GM19238 (cell line): ENCODE data around the gene SLC2A4.

ENCODE experiments used
- DNase-seq: peaks from one replicate; pipeline ENCODE4 v3.0.0; 2011; ENCODE audit warnings: low spot score; ENCODE audit not compliant: insufficient read length

The SLC2A4 gene

DNA sequence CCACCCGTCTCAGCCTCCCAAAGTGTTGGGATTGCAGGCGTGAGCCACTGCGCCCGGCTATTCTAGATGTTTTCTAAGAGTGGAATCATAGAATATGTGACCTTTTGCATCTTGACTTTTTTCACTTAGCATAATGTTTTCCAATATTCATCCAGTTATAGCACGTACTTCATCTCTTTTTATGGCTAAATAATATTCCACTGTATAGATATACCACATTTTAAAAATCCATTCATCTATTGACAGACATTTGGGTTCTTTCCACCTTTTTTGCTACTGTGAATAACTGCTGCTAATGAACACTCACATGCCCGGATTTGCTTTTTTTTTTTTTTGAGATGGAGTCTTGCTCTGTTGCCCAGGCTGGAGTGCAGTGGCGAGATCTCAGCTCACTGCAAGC is 22.7 kb downstream of the SLC2A4 start:
- DNase-seq, result no peak

GRCh38 chr17:7306911-7307685 is 25.6 kb downstream of the SLC2A4 start, which contains the start of gene EIF5A:
EIF5A (plus strand) TSS chr17:7307628; CDS start chr17:7309636, 2,008 bp downstream.
- DNase-seq, result peak; percentile 97

DNA sequence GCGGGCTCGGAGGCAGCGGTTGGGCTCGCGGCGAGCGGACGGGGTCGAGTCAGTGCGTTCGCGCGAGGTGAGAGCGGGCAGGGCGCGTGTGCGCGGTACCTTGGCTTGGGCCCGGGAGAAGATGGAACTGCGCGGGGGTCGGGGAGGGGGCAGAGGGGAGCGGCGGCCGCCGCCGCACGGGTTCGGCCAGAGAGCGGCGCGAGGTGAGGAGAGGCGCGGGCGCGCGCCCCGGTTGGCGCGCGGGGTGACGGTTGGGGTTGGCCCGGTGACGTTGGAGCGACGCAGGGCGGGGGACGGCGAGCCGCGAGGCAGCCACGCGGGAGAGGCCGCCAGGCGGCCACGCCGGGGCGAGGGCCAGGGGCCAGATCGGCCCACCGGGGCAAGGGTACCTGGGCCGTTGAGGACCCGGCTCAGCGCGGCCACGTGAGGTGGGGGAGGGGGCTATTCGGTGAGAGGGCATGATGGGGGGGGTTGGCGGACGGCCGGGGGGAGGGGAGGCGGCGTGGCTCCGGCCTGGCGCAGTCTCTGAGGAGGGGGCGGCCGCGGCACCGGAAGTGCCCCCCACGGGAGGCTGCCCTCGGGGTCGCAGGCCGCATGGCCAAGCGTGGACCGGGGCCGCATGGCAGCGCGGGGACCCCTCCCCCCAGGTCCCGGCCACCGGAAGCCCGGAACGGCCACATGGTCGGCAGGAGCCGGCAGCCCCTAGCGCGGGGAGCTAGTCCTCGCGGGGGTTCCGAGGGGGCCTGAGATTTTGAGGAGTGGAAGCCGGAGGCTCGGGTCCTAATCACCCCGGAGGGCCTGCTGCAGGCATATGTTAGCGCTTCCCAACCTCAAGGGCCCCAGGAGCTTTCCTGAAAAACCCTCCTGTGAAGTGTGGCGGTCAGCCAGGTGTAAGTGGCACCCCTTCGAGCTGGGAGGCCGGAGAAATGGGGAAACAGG is 26.4 kb downstream of the SLC2A4 start:
- no peak for DNase-seq

DNA sequence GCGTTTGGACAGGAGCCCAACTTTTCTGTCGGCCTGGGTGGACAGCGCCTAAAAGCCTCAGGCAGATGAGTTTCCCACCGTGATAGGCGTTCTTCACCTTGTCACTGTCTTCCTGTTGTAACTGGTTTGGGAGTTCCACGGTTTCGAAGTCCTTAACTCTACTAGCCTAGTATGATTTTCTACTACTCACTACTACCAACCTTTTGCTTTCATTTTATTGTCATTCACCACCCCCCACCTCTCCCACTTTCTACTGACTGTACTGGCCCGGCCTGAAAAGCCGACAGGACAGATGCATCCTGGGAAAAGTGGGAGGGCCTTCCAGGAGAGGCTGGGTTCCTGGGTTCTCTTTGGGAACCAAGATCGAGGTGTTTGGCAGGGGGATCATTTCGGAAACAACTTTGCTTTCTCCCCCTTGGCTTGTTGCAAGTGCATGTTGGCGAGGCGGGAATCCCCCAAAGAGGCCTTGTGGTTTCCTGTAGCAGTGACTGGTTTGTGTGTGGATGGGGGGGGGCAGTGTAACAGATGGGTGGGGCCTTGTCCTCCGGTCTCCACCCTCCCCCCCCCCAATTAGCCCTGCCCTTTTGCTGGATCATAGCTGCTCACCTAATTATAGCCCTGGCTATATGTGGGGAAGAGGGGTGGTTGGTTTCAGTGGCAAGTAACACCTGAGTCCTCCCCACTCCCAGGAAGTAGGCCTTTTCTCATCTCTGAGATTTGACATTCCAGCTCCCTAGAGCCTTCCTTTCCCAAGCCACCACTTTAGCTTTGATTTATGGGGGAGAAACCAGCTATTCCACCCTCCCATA is 27.3 kb downstream of the SLC2A4 start:
- peak; percentile 76 for DNase-seq

- DNase-seq, result no peak
Measured at GRCh38 chr17:7309628-7310027, 28.1 kb downstream of the SLC2A4 start.

- DNase-seq, result no peak
Measured at GRCh38 chr17:7311110-7311705, 29.7 kb downstream of the SLC2A4 start.

- no peak for DNase-seq
Measured at GRCh38 chr17:7312432-7313087, 31.0 kb downstream of the SLC2A4 start.

DNA sequence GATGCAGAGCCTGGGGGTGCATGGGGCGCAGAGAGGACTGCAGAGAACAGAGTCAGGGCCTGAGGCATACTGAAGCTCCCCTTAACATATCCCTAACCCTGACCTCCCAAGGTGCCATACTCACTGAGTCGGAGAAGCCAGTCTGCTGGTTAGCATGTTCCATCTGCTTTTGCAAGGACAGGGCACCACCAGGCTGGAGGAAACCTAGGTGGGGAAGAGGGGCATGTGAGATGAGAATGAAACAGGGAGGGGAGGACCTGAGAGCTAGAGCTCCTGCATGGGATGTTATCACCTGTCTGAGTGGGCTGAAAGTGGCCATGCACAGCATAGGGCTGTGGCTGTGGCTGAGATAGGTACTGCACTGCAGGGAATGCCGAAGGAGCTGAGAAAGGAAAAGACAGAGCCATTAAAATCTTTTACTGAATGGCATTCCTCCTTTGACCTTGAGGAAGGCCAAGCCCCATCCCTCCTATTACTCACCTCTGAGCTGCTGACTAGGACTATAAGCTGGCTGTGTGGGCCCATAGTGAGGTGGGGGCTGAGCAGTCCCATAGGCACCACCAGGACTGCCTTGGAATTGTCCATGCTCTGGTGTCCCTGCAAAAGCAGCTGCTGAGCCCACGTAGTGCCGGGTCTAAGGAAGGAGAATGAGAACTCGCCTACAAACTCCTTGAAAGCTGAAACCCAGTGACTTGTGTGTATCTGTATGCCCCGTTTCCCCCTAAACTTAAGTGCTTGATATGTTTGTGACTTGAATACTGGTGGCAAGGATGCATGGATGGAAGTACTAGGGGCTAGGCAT is 31.8 kb downstream of the SLC2A4 start:
- DNase-seq, result no peak

GRCh38 chr17:7313890-7314718 is 32.6 kb downstream of the SLC2A4 start:
- DNase-seq, result no peak

DNA sequence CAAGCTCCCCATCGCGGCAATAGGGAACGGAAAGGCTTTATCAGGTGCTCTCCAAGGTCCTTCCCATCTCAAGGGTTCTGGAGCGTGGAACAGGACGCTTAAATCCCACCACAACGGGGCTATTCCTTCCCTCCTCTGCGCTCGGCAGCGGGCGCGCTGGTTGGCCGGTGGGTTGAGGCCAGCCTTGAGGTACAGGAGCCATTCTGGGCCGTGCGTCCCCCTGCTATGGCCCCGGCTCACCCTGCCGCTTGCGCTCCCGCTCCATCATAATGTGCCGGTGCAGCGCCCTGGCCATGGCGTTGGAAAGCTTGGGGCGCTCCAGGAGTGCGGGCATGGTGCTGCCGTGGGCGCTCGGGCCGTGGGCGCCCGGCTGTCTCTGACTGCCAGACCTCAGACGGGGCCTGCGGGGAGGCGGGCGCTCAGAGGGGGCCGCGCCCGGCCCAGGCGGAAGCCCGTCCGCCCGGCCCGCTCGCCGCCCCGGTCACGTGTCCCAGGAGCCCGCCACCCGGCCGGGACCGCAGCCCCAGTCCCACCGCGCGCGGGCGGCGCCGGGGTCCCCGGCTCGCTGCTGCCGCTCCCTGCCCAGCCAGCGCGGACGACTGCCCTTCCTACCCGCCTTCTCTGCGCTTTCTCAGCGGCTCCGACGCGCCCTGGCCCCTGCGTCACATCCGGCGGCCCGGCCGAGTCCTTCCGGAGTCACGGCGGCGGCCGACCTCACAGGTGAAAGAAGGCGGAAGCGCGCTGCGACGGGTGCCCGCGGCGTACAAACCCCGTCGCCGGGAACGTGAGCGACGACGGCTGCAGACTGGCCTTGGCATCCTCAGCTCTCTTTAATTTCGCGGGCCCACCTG is 33.4 kb downstream of the SLC2A4 start, which contains the start of gene GPS2:
Gene GPS2, minus strand, starts transcription at position 642 of the 851 bp plus-strand sequence. Its CDS starts 308 bp downstream, at position 334.
- DNase-seq, result peak; percentile 99

- no peak for DNase-seq
Measured at GRCh38 chr17:7315570-7316235, 34.2 kb downstream of the SLC2A4 start.

DNA sequence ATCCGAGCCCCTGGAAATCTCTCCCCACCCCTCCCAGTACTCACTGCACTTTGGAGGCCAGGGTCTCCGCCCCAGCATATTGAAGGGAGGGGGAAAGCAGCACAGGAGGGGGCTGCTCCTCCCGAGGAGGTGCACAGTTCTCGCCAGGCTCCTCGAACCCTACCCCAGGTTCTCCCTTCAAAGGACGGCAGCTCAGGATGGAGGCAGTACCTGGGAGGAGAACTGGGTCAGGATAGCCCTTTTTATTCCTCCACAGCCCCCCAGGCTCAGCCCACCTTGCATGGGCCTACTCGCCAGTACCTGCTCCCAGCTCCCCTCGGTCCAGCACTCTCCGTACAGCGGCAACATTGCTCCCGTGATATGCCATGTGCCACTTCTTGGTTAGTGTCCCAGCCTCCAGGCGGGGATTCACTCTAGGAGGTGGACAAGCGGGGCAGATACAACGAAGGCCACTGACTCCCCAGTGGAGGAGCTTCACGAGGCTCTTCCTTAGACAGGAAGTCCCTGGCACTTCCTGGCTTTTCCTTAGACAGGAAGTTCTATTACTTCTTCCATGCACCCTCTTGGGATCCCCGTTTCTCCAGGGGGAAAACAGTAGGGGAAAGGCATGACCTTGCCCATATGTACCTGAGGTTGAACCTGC is 35.8 kb downstream of the SLC2A4 start:
- no peak for DNase-seq

GRCh38 chr17:7318121-7318860 is 36.8 kb downstream of the SLC2A4 start:
- no peak for DNase-seq

GRCh38 chr17:7321466-7321865 is 39.9 kb downstream of the SLC2A4 start:
- no peak for DNase-seq

DNA sequence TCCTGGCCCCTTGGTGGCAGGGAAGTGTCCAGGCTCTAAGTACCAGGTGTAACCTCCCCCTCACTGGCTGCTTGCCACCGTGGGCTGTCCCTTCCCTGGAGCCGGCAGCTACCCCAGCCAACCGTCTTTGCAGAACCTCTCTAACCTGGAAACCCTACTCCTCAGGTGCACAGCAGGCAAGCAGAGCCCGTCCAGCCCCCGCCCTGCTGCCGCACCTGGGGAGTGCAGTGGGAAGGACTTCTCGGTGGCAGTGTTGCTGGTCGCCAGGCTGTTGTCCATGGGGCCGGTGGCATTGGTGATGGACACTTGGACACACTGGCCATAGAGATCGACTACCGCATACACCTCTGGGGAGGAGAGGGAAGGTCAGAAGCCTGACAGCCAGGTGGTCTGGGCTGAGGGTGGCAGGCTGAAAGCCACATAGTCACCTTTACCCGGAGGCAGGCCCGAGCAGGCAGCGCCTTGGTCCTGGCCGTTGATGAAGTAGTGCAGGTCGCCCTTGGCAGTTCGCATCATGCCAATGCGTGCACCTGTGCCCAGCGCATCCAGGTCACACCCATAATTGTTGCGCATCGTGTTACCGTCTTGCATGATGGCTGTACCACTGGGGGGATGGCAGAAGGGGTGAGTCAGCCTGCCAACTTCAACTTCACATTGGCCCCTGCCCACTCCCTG is 41.1 kb downstream of the SLC2A4 start:
- no peak for DNase-seq
